ENCODE results near the gene IVNS1ABP. TPM values are rescaled to one million over a fixed set of nuclear protein-coding genes. Genes with fewer than 3 reads are reported as not detected.

IVNS1ABP gene
- total and polyA plus RNA-seq, 2 of the 13 experiments (the other 11 are each of a cell fraction or from before 2014, with no cell fraction given) = 49.1 to 51.7 TPM

DNA sequence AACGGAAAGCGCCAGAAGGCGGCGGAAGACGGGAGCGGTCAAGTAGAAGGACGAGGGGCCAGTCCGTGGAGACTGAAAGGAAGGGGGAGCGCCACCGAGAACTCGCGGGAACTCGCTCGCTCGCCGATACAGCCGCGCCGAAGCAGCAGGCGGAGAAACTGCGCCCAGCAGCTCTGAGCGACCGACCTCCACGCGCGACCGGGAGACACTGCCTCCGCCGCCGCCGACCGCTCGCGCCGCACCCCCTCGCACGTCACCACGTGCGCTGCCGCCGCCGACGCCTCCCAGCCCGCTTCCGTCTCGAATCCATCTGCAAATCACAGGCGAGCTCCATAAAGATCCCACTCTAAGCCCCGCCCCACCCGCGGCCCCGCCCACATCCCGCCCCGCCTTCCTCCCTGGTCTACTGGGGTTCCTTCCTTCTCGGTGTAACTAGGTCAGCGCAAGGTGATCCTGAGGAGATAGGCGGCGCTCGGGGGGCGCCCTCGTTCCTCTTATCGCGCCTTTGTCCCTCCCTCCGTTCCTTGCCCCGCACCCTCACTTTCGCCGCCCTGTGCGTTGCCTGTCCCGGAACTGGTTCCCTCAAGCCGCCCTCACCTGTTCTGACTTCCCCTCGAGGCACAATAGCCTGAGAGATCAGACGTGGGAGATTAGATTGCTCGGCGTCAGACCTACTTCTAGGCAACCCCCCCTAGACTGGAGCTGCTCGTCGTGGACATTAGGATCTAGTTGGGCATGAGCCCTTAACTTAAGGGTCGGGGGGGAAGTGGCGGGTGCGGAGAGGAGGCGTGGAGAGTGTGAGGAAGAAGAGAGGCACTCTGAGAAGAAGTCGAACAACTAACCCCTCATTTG, at the start of gene IVNS1ABP (continued):
- TF ChIP-seq, protein P1, sequence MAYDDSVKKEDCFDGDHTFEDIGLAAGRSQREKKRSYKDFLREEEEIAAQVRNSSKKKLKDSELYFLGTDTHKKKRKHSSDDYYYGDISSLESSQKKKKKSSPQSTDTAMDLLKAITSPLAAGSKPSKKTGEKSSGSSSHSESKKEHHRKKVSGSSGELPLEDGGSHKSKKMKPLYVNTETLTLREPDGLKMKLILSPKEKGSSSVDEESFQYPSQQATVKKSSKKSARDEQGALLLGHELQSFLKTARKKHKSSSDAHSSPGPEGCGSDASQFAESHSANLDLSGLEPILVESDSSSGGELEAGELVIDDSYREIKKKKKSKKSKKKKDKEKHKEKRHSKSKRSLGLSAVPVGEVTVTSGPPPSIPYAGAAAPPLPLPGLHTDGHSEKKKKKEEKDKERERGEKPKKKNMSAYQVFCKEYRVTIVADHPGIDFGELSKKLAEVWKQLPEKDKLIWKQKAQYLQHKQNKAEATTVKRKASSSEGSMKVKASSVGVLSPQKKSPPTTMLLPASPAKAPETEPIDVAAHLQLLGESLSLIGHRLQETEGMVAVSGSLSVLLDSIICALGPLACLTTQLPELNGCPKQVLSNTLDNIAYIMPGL (CRISPR knock-in tag; IDR thresholded peaks at IDR 0.05; ENCODE audit: borderline replicate concordance in 1 of 2, low read depth in 1 of 2) = peak; percentile 34 to 83; a peak in 3 of 4 replicates
- no peak for TF ChIP-seq ZFYVE20 (CRISPR knock-in tag; IDR thresholded peaks at IDR 0.05; ENCODE audit: borderline replicate concordance, low read depth)
- TF ChIP-seq HNF4A (CRISPR knock-in tag; IDR thresholded peaks at IDR 0.05) = no peak
- TF ChIP-seq, protein P2, sequence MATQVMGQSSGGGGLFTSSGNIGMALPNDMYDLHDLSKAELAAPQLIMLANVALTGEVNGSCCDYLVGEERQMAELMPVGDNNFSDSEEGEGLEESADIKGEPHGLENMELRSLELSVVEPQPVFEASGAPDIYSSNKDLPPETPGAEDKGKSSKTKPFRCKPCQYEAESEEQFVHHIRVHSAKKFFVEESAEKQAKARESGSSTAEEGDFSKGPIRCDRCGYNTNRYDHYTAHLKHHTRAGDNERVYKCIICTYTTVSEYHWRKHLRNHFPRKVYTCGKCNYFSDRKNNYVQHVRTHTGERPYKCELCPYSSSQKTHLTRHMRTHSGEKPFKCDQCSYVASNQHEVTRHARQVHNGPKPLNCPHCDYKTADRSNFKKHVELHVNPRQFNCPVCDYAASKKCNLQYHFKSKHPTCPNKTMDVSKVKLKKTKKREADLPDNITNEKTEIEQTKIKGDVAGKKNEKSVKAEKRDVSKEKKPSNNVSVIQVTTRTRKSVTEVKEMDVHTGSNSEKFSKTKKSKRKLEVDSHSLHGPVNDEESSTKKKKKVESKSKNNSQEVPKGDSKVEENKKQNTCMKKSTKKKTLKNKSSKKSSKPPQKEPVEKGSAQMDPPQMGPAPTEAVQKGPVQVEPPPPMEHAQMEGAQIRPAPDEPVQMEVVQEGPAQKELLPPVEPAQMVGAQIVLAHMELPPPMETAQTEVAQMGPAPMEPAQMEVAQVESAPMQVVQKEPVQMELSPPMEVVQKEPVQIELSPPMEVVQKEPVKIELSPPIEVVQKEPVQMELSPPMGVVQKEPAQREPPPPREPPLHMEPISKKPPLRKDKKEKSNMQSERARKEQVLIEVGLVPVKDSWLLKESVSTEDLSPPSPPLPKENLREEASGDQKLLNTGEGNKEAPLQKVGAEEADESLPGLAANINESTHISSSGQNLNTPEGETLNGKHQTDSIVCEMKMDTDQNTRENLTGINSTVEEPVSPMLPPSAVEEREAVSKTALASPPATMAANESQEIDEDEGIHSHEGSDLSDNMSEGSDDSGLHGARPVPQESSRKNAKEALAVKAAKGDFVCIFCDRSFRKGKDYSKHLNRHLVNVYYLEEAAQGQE (IDR thresholded peaks at IDR 0.05; ENCODE audit: borderline replicate concordance in 1 of 2, low read depth in 1 of 2, low read length in 2 of 2) = peak in 1 of 2 experiments; percentile 68; a peak in 1 of 4 replicates
- TF ChIP-seq, protein P3, sequence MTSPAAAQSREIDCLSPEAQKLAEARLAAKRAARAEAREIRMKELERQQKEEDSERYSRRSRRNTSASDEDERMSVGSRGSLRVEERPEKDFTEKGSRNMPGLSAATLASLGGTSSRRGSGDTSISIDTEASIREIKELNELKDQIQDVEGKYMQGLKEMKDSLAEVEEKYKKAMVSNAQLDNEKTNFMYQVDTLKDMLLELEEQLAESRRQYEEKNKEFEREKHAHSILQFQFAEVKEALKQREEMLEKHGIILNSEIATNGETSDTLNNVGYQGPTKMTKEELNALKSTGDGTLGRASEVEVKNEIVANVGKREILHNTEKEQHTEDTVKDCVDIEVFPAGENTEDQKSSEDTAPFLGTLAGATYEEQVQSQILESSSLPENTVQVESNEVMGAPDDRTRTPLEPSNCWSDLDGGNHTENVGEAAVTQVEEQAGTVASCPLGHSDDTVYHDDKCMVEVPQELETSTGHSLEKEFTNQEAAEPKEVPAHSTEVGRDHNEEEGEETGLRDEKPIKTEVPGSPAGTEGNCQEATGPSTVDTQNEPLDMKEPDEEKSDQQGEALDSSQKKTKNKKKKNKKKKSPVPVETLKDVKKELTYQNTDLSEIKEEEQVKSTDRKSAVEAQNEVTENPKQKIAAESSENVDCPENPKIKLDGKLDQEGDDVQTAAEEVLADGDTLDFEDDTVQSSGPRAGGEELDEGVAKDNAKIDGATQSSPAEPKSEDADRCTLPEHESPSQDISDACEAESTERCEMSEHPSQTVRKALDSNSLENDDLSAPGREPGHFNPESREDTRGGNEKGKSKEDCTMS (CRISPR knock-in tag; conservative IDR thresholded peaks at IDR 0.05) = no peak
- TF ChIP-seq, protein P4, sequence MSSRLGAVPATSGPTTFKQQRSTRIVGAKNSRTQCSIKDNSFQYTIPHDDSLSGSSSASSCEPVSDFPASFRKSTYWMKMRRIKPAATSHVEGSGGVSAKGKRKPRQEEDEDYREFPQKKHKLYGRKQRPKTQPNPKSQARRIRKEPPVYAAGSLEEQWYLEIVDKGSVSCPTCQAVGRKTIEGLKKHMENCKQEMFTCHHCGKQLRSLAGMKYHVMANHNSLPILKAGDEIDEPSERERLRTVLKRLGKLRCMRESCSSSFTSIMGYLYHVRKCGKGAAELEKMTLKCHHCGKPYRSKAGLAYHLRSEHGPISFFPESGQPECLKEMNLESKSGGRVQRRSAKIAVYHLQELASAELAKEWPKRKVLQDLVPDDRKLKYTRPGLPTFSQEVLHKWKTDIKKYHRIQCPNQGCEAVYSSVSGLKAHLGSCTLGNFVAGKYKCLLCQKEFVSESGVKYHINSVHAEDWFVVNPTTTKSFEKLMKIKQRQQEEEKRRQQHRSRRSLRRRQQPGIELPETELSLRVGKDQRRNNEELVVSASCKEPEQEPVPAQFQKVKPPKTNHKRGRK (CRISPR knock-in tag; IDR thresholded peaks at IDR 0.05) = 0 out of 2 replicates have a peak, but pooled peaks have one; percentile 49
- no peak for TF ChIP-seq ZZZ3 (CRISPR knock-in tag; IDR thresholded peaks at IDR 0.05; ENCODE audit: borderline replicate concordance)
- TF ChIP-seq ZFAT (CRISPR knock-in tag; conservative IDR thresholded peaks at IDR 0.05) = no peak
- TF ChIP-seq, protein P5, sequence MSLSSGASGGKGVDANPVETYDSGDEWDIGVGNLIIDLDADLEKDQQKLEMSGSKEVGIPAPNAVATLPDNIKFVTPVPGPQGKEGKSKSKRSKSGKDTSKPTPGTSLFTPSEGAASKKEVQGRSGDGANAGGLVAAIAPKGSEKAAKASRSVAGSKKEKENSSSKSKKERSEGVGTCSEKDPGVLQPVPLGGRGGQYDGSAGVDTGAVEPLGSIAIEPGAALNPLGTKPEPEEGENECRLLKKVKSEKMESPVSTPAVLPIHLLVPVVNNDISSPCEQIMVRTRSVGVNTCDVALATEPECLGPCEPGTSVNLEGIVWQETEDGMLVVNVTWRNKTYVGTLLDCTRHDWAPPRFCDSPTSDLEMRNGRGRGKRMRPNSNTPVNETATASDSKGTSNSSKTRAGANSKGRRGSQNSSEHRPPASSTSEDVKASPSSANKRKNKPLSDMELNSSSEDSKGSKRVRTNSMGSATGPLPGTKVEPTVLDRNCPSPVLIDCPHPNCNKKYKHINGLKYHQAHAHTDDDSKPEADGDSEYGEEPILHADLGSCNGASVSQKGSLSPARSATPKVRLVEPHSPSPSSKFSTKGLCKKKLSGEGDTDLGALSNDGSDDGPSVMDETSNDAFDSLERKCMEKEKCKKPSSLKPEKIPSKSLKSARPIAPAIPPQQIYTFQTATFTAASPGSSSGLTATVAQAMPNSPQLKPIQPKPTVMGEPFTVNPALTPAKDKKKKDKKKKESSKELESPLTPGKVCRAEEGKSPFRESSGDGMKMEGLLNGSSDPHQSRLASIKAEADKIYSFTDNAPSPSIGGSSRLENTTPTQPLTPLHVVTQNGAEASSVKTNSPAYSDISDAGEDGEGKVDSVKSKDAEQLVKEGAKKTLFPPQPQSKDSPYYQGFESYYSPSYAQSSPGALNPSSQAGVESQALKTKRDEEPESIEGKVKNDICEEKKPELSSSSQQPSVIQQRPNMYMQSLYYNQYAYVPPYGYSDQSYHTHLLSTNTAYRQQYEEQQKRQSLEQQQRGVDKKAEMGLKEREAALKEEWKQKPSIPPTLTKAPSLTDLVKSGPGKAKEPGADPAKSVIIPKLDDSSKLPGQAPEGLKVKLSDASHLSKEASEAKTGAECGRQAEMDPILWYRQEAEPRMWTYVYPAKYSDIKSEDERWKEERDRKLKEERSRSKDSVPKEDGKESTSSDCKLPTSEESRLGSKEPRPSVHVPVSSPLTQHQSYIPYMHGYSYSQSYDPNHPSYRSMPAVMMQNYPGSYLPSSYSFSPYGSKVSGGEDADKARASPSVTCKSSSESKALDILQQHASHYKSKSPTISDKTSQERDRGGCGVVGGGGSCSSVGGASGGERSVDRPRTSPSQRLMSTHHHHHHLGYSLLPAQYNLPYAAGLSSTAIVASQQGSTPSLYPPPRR (CRISPR knock-in tag; IDR thresholded peaks at IDR 0.05; ENCODE audit: borderline replicate concordance) = no peak

Measured in HepG2 (cell line).